Uterus (tissue), 2 donors: ENCODE data around the gene PCDHB14.

Source experiments
- POLR2A ChIP-seq, 2 donors: fragments of 450-650 bp; IDR thresholded peaks; one replicate each; pipeline ENCODE4 v1.6.1; 2016; ENCODE audit warnings: antibody characterized with exemption in 2 of 2, mild to moderate bottlenecking in 1 of 2, moderate library complexity in 1 of 2
- TF ChIP-seq, protein P1 (sequence below), 4 experiments: fragments of 200-600 bp in 2 of 4; fragments of 450-650 bp in 2 of 4; sonication (generic) in 2 of 4; IDR thresholded peaks; one replicate each; pipeline ENCODE4 v1.5.1; 2016 to 2019; ENCODE audit warnings: antibody characterized with exemption in 4 of 4, mild to moderate bottlenecking in 2 of 4, moderate library complexity in 1 of 4

GRCh38 chr5:141208478-141208877 lies 14.7 kb upstream of the PCDHB14 start, which contains the start of gene PCDHB12:
- TF ChIP-seq POLR2A (IDR thresholded peaks at IDR 0.05): no peak
- TF ChIP-seq, protein P1, sequence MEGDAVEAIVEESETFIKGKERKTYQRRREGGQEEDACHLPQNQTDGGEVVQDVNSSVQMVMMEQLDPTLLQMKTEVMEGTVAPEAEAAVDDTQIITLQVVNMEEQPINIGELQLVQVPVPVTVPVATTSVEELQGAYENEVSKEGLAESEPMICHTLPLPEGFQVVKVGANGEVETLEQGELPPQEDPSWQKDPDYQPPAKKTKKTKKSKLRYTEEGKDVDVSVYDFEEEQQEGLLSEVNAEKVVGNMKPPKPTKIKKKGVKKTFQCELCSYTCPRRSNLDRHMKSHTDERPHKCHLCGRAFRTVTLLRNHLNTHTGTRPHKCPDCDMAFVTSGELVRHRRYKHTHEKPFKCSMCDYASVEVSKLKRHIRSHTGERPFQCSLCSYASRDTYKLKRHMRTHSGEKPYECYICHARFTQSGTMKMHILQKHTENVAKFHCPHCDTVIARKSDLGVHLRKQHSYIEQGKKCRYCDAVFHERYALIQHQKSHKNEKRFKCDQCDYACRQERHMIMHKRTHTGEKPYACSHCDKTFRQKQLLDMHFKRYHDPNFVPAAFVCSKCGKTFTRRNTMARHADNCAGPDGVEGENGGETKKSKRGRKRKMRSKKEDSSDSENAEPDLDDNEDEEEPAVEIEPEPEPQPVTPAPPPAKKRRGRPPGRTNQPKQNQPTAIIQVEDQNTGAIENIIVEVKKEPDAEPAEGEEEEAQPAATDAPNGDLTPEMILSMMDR (IDR thresholded peaks at IDR 0.05): peak in 1 of 4 experiments; percentile 6
